Dedifferentiated amniotic fluid mesenchymal stem cell (primary cell): ENCODE data around the gene GABRD.

Experiments
- DNase-seq: peaks from one replicate; pipeline ENCODE4 v3.0.0-alpha.2; 2016; ENCODE audit errors: extremely low spot score

GABRD gene

GRCh38 chr1:1985375-1986050 is 33.6 kb upstream of the GABRD start:
- no peak for DNase-seq

GRCh38 chr1:1986451-1987141 is 32.5 kb upstream of the GABRD start:
- DNase-seq = no peak

GRCh38 chr1:1987142-1987510 is 32.0 kb upstream of the GABRD start:
- DNase-seq = no peak

GRCh38 chr1:1988061-1988945 is 30.8 kb upstream of the GABRD start:
- DNase-seq = no peak

- DNase-seq = no peak
Observed at GRCh38 chr1:1989102-1989542, 30.0 kb upstream of the GABRD start.

DNA sequence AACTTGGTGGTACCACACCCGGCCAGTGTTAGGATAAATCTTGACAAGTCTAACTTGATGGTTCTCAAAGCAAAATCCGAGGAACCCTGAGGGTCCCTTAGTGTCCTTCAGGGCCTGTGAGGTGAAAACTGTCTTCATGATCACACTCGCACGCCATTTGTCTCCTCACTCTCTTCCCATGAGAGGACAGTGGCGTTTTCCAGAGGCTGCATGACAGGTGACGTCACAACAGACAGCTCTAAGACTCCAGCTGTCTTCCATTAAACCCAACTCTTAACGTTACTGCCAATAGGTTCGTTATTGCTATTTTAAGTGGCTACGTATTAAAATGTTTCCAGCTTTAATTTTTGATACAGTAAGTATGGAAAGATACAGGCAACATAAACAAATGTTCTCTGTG is 29.4 kb upstream of the GABRD start:
- DNase-seq = no peak

- DNase-seq = no peak
Observed at GRCh38 chr1:1990222-1990621, 28.9 kb upstream of the GABRD start.

DNA sequence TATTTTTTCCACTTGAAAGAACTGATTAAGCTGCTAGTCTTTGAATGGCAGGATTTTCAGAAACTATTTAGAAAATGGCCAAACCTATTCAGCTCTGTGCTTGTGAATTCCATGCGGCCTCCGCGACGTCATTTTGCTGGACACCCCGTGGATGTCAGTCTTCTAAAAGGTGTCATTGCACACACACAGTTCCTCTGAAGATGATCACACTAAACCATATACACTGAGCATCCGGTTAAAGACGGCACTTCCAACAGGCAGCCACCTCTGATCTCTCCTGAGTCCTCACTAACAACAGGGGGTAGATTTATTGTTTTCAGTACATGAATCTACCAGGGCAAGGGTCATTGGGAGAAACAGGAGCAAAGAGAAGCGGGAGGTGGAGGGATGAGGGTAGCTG is 24.6 kb upstream of the GABRD start:
- no peak for DNase-seq

GRCh38 chr1:1996207-1996651 is 22.9 kb upstream of the GABRD start:
- DNase-seq = no peak

GRCh38 chr1:1997576-1997975 is 21.6 kb upstream of the GABRD start:
- DNase-seq = no peak

DNA sequence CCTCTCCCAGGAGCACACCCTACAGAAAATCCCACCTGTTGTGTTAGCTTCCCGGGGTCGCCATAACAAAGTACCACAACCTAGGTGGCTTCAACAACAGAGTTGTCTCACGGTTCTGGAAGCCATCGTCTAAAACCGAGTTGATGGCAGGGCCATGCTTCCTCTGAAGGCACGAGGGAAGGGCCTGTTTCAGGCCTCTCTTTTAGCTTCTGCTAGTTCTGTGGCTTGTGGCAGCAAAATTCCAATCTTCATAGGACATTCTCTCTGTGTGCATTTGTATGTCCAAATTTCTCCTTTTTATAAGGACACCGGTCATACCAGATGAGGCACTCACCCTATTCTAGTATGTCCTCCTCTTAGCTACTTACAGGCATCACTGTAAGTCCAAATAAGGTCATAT is 18.7 kb upstream of the GABRD start:
- no peak for DNase-seq

DNA sequence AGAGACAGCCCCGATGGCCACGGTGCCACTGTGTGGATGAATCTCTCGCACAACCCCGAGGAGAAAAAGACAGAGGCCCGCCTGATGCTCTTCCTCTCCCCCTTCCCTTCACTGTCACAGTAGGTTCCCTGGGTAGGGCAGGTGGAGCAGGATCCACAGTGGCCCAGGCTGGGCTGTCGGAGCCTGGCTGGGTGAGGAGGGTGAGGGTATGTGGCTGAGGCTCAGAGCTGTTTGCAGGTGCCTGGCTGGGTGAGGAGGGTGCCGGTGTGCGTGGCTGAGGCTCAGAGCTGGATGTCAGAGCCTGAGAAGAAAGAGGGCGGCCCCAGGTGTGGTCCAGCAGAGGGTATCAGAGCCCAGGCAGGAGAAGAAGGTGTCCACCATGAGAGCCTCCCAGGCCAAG is 18.3 kb upstream of the GABRD start:
- DNase-seq = no peak

- DNase-seq = no peak
Observed at GRCh38 chr1:2001773-2002411, 17.3 kb upstream of the GABRD start.

GRCh38 chr1:2003541-2004131 is 15.5 kb upstream of the GABRD start, which contains the start of gene CFAP74:
CFAP74 (minus strand) TSS chr1:2003786; CDS start chr1:1990956, 12,830 bp downstream.
- DNase-seq = no peak

- no peak for DNase-seq
Observed at GRCh38 chr1:2004856-2005255, 14.3 kb upstream of the GABRD start.

DNA sequence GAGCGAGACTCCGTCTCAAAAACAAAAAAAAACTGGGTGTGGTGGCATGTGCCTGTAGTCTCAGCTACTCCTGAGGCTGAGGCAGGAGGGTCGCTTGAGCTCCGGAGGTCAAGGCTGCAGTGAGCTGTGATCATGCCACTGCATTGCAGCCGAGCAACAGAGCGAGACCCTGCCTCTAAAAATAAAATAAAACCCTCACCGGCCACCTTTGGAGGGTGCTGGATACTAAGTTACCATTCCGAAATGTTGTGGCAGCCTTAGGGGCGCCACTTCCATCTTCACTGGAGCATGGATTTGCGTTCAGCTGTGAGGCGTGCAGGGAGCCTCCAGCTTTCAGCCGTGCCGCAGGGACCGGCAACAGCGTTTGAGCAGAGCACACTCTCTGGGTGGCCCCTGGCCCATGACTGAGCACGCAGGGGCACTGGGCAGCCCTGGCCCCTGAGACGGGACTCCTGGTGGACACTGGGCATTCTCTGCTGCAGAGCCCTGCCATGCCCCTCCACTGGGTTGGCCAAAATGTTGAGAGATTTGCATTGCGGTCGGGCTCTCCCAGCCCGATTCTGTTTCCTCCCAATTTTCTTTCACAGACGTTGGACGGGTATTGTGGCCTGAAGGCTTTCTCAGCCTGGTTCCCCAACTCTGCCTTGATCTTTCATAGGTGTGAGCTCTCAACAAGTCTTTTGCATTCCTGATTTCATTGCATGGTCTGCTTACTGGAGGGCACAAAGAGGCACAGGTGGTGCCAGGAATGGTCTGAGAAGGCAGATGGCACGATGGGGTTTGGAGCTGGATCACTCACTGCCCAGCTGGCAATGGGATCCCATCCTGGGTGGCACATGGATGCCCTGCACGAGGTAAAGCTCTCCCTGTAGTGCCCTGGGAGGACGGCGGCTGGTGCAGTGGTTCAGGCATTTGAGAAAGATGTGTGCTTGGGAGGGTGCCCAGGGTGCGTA is 9.8 kb upstream of the GABRD start:
- no peak for DNase-seq

GRCh38 chr1:2014181-2014580 is 5.0 kb upstream of the GABRD start:
- no peak for DNase-seq

GRCh38 chr1:2014741-2015735 is 4.1 kb upstream of the GABRD start:
- DNase-seq = no peak

GRCh38 chr1:2016123-2016522 is 3.0 kb upstream of the GABRD start:
- no peak for DNase-seq
